ENCODE results near the gene RASA4B. TPM values are rescaled to one million over a fixed set of nuclear protein-coding genes. Genes with fewer than 3 reads are reported as not detected.

Gene RASA4B
- total RNA-seq, 1 experiment from 2014 or later = 6.0 TPM

GRCh38 chr7:102457352-102457924, 60.1 kb downstream of the RASA4B start:
- RAD21 ChIA-PET (ENCODE audit: low non-redundant PET in 1 of 2, low total read pairs in 2 of 2, uncharacterized antibody in 2 of 2, unreplicated experiment in 2 of 2) = interaction anchor here in 1 of 2 experiments (1.8 kb wide), 1 partner anchor 17 kb away, joined by 5 read pairs; no protein-coding TSS in a partner anchor
- Histone ChIP-seq H3K4me3 (replicated peaks in 1 of 2; ENCODE audit: low read depth in 1 of 2, low read length in 2 of 2) (no peak overlapping the region), H3K79me2 (ENCODE audit: insufficient read depth, low read length) (peaks cover 10% of the 10 kb centered on the region; the same call in 1 of the 2 replicates), H3K27ac (ENCODE audit: low read depth, low read length) (peak overlapping the region; percentile 68), H4K20me1 (ENCODE audit: insufficient read depth) (no peaks in the 10 kb centered on the region), H3K9me2 (ENCODE audit: insufficient read depth) (no peaks in the 10 kb centered on the region), H2AFZ (ENCODE audit: low read depth, low read length, poor library complexity, severe bottlenecking) (no peak overlapping the region), H3K36me3 (ENCODE audit: control insufficient read depth in 1 of 2, insufficient read depth in 2 of 2, low read length in 2 of 2) (peaks cover 0 to 4% of the 10 kb centered on the region in 2 experiments; a peak in 3 of 4 replicates), H3K27me3 (ENCODE audit: insufficient read depth, low read length) (no peaks in the 10 kb centered on the region), H3K9ac (ENCODE audit: low read length) (0 out of 2 replicates have a peak overlapping the region, but pooled peaks have one; percentile 32), H3K4me1 (ENCODE audit: control insufficient read depth in 1 of 2, insufficient read depth in 2 of 2, low read length in 2 of 2) (peaks cover 21 to 23% of the 10 kb centered on the region in 2 experiments), H3K9me3 (ENCODE audit: control insufficient read depth in 1 of 2, insufficient read depth in 1 of 2, low read depth in 1 of 2, low read length in 2 of 2) (no peaks in the 10 kb centered on the region), H3K4me2 (ENCODE audit: low read length) (peak overlapping the region; percentile 73)
- intact Hi-C loops (cut with micrococcal nuclease) = loop anchor here (2.0 kb wide), 1 partner anchor 17 kb away; no protein-coding TSS in a partner anchor
- POLR2A ChIA-PET = no interaction called here
- TF ChIP-seq SRF (IDR thresholded peaks at IDR 0.05; ENCODE audit: low read depth) = no peak
- no peak for TF ChIP-seq ELF1 (IDR thresholded peaks at IDR 0.05; ENCODE audit: borderline replicate concordance, low read depth)
- no peak for TF ChIP-seq EZH2 (IDR thresholded peaks at IDR 0.05)
- TF ChIP-seq JUND (IDR thresholded peaks at IDR 0.05) = no peak
- no peak for TF ChIP-seq SIN3A (IDR thresholded peaks at IDR 0.05; ENCODE audit: low read depth)
- no peak for TF ChIP-seq EGR1 (IDR thresholded peaks at IDR 0.05; ENCODE audit: low read depth)
- TF ChIP-seq TCF7L2 (IDR thresholded peaks at IDR 0.05; ENCODE audit: borderline replicate concordance, extremely low read depth, insufficient read depth, insufficient read length) = no peak
- no peak for TF ChIP-seq RAD21 (IDR thresholded peaks at IDR 0.05; ENCODE audit: low read depth)
- no peak for TF ChIP-seq CBX3 (IDR thresholded peaks at IDR 0.05; ENCODE audit: low read depth)
- TF ChIP-seq, protein P1, sequence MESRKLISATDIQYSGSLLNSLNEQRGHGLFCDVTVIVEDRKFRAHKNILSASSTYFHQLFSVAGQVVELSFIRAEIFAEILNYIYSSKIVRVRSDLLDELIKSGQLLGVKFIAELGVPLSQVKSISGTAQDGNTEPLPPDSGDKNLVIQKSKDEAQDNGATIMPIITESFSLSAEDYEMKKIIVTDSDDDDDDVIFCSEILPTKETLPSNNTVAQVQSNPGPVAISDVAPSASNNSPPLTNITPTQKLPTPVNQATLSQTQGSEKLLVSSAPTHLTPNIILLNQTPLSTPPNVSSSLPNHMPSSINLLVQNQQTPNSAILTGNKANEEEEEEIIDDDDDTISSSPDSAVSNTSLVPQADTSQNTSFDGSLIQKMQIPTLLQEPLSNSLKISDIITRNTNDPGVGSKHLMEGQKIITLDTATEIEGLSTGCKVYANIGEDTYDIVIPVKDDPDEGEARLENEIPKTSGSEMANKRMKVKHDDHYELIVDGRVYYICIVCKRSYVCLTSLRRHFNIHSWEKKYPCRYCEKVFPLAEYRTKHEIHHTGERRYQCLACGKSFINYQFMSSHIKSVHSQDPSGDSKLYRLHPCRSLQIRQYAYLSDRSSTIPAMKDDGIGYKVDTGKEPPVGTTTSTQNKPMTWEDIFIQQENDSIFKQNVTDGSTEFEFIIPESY (IDR thresholded peaks at IDR 0.05; ENCODE audit: extremely low read depth, insufficient replicate concordance, low read length) = no peak
- no TSS peak for BruUV-seq (replicated peaks)
- no peak for DNase-seq (ENCODE audit: low read depth, low spot score)
- CTCF ChIA-PET = no interaction called here
- no peak for ATAC-seq
